ENCODE data around the gene RAD18.

Gene RAD18

GRCh38 chr3:8963137-8963853 lies at the start of gene RAD18:
Gene RAD18 (minus strand): TSS chr3:8963472. CDS start chr3:8963385, 87 bp downstream.
- ATAC-seq (peak; percentile 95), DNase-seq (ENCODE audit: low spot score in 2 of 2) (peak; percentile 91 to 98)
- Mint-ChIP-seq H3K4me1 (peaks cover 31% of the 10 kb centered on the region), H3K27ac (peak within 1 kb of the TSS; percentile 98), H3K9me3 (no peaks in the 10 kb centered on the region), H3K36me3 (peaks cover 53% of the 10 kb centered on the region), H3K4me3 (peak within 1 kb of the TSS; percentile 97)

GRCh38 chr3:9012521-9012920 lies 49.2 kb upstream of the RAD18 start:
- H3K4me1 Mint-ChIP-seq = no peaks in the 10 kb centered on the region
- H3K27ac Mint-ChIP-seq = no peak overlapping the region
- no peaks in the 10 kb centered on the region for H3K36me3 Mint-ChIP-seq
- ATAC-seq = peak; percentile 81
- no peaks in the 10 kb centered on the region for H3K9me3 Mint-ChIP-seq
- no peak overlapping the region for H3K4me3 Mint-ChIP-seq
- no peak for DNase-seq (ENCODE audit: low spot score in 2 of 2)

- Mint-ChIP-seq H3K9me3 (no peaks in the 10 kb centered on the region), H3K27ac (no peak overlapping the region), H3K4me3 (no peak overlapping the region), H3K36me3 (no peaks in the 10 kb centered on the region), H3K4me1 (no peaks in the 10 kb centered on the region)
- ATAC-seq (no peak), DNase-seq (ENCODE audit: low spot score in 2 of 2) (no peak)
These were observed 46.8 kb upstream of the RAD18 start for GRCh38 chr3:9009976-9010545.

GRCh38 chr3:9008550-9009255 lies 45.4 kb upstream of the RAD18 start:
- DNase-seq (ENCODE audit: low spot score in 2 of 2) (no peak), ATAC-seq (no peak)
- Mint-ChIP-seq H3K36me3 (no peaks in the 10 kb centered on the region), H3K4me1 (no peaks in the 10 kb centered on the region), H3K27ac (no peak overlapping the region), H3K4me3 (no peak overlapping the region), H3K9me3 (no peaks in the 10 kb centered on the region)

- H3K36me3 Mint-ChIP-seq = no peaks in the 10 kb centered on the region
- no peak overlapping the region for H3K4me3 Mint-ChIP-seq
- no peaks in the 10 kb centered on the region for H3K9me3 Mint-ChIP-seq
- no peaks in the 10 kb centered on the region for H3K4me1 Mint-ChIP-seq
- no peak overlapping the region for H3K27ac Mint-ChIP-seq
- no peak for DNase-seq (ENCODE audit: low spot score in 2 of 2)
- no peak for ATAC-seq
These were observed 44.7 kb upstream of the RAD18 start for GRCh38 chr3:9007928-9008327.

- H3K27ac Mint-ChIP-seq = no peak overlapping the region
- H3K4me1 Mint-ChIP-seq = no peaks in the 10 kb centered on the region
These were observed 43.9 kb upstream of the RAD18 start for GRCh38 chr3:9007213-9007612.

GRCh38 chr3:9000041-9000440 lies 36.8 kb upstream of the RAD18 start:
- Mint-ChIP-seq H3K9me3 (no peaks in the 10 kb centered on the region), H3K4me3 (no peak overlapping the region)
- no peak for ATAC-seq

More at GRCh38 chr3:9007213-9007612, 43.9 kb upstream of the RAD18 start:
- no peak for DNase-seq (ENCODE audit: low spot score in 2 of 2)
- no peak for ATAC-seq
- H3K36me3 Mint-ChIP-seq = no peaks in the 10 kb centered on the region
- no peak overlapping the region for H3K4me3 Mint-ChIP-seq
- no peaks in the 10 kb centered on the region for H3K9me3 Mint-ChIP-seq

GRCh38 chr3:8997151-8997550 lies 33.9 kb upstream of the RAD18 start:
- H3K36me3 Mint-ChIP-seq = no peaks in the 10 kb centered on the region
- no peak overlapping the region for H3K4me3 Mint-ChIP-seq
- no peaks in the 10 kb centered on the region for H3K4me1 Mint-ChIP-seq
- no peak for DNase-seq (ENCODE audit: low spot score in 2 of 2)
- H3K27ac Mint-ChIP-seq = no peak overlapping the region
- peak; percentile 8 for ATAC-seq
- no peaks in the 10 kb centered on the region for H3K9me3 Mint-ChIP-seq

More at GRCh38 chr3:9000041-9000440, 36.8 kb upstream of the RAD18 start:
- no peaks in the 10 kb centered on the region for H3K36me3 Mint-ChIP-seq
- DNase-seq (ENCODE audit: low spot score in 2 of 2) = no peak
- H3K27ac Mint-ChIP-seq = no peak overlapping the region
- no peaks in the 10 kb centered on the region for H3K4me1 Mint-ChIP-seq

- no peak overlapping the region for H3K4me3 Mint-ChIP-seq
- H3K36me3 Mint-ChIP-seq = no peaks in the 10 kb centered on the region
- ATAC-seq (peak; percentile 52), DNase-seq (ENCODE audit: low spot score in 2 of 2) (no peak)
- H3K4me1 Mint-ChIP-seq = no peaks in the 10 kb centered on the region
- no peaks in the 10 kb centered on the region for H3K9me3 Mint-ChIP-seq
- no peak overlapping the region for H3K27ac Mint-ChIP-seq
These were observed 33.4 kb upstream of the RAD18 start for GRCh38 chr3:8996681-8997121.

- Mint-ChIP-seq H3K36me3 (no peaks in the 10 kb centered on the region), H3K4me3 (no peak overlapping the region)
- no peak for DNase-seq (ENCODE audit: low spot score in 2 of 2)
These were observed 32.9 kb upstream of the RAD18 start for GRCh38 chr3:8996216-8996615.

GRCh38 chr3:8994226-8994625 lies 31.0 kb upstream of the RAD18 start:
- H3K4me3 Mint-ChIP-seq = no peak overlapping the region
- no peaks in the 10 kb centered on the region for H3K4me1 Mint-ChIP-seq
- no peak overlapping the region for H3K27ac Mint-ChIP-seq
- H3K36me3 Mint-ChIP-seq = no peaks in the 10 kb centered on the region
- ATAC-seq (no peak), DNase-seq (ENCODE audit: low spot score in 2 of 2) (no peak)
- H3K9me3 Mint-ChIP-seq = no peaks in the 10 kb centered on the region

More at GRCh38 chr3:8996216-8996615, 32.9 kb upstream of the RAD18 start:
- no peak for ATAC-seq
- Mint-ChIP-seq H3K4me1 (no peaks in the 10 kb centered on the region), H3K27ac (no peak overlapping the region), H3K9me3 (no peaks in the 10 kb centered on the region)

GRCh38 chr3:8993331-8993730 lies 30.1 kb upstream of the RAD18 start:
- ATAC-seq (no peak), DNase-seq (ENCODE audit: low spot score in 2 of 2) (no peak)
- Mint-ChIP-seq H3K4me1 (no peaks in the 10 kb centered on the region), H3K27ac (no peak overlapping the region), H3K9me3 (no peaks in the 10 kb centered on the region), H3K36me3 (no peaks in the 10 kb centered on the region), H3K4me3 (no peak overlapping the region)

GRCh38 chr3:8992854-8993253 lies 29.6 kb upstream of the RAD18 start:
- DNase-seq (ENCODE audit: low spot score in 2 of 2) = no peak
- Mint-ChIP-seq H3K9me3 (no peaks in the 10 kb centered on the region), H3K4me1 (no peaks in the 10 kb centered on the region), H3K4me3 (no peak overlapping the region), H3K27ac (no peak overlapping the region), H3K36me3 (no peaks in the 10 kb centered on the region)
- no peak for ATAC-seq

GRCh38 chr3:8992199-8992598 lies 28.9 kb upstream of the RAD18 start:
- no peaks in the 10 kb centered on the region for H3K9me3 Mint-ChIP-seq
- no peaks in the 10 kb centered on the region for H3K36me3 Mint-ChIP-seq
- H3K27ac Mint-ChIP-seq = no peak overlapping the region
- DNase-seq (ENCODE audit: low spot score in 2 of 2) (no peak), ATAC-seq (no peak)
- no peak overlapping the region for H3K4me3 Mint-ChIP-seq
- H3K4me1 Mint-ChIP-seq = no peaks in the 10 kb centered on the region

- Mint-ChIP-seq H3K4me1 (no peaks in the 10 kb centered on the region), H3K27ac (no peak overlapping the region), H3K9me3 (no peaks in the 10 kb centered on the region), H3K4me3 (no peak overlapping the region), H3K36me3 (no peaks in the 10 kb centered on the region)
- DNase-seq (ENCODE audit: low spot score in 2 of 2) (no peak), ATAC-seq (no peak)
These were observed 27.3 kb upstream of the RAD18 start for GRCh38 chr3:8990266-8991215.

All from stimulated activated effector memory CD8-positive, alpha-beta T cell treated with anti-CD3 and anti-CD28 coated beads, Interleukin-12 subunit alpha, Interleukin-12 subunit beta, amount 100 ng/mL, for 72 hours (primary cell).